Small intestine (tissue), 7 donors: ENCODE results near the gene IMMP1L. TPM values are rescaled to one million over a fixed set of nuclear protein-coding genes. Genes with fewer than 3 reads are reported as not detected.
"Not testable (repeated sequence)": the region's sequence is repeated elsewhere in the genome, so short reads cannot be mapped to it uniquely, and the experiment has no call there.

Experiments used
- DNase-seq, 2 donors: peaks; one replicate each; pipeline versions ENCODE4 v3.0.0 to v3.0.0-alpha.2; 2013
- FAIRE-seq: peaks from 2 replicates; lab custom pipeline; 2012; peaks lifted over from hg19 to GRCh38; lab: Jason Lieb, UNC
- H3K27ac ChIP-seq, 3 donors: one replicate each; pipeline ENCODE4 v1.5.1; 2013; ENCODE audit warnings: low read length in 2 of 3, mild to moderate bottlenecking in 2 of 3, control low read depth in 1 of 3, inconsistent platforms in 1 of 3, low read depth in 1 of 3, moderate library complexity in 1 of 3
- H3K27me3 ChIP-seq, 3 donors: one replicate each; pipeline ENCODE4 v1.6.1; 2013; ENCODE audit warnings: low read length in 3 of 3, inconsistent platforms in 1 of 3; ENCODE audit not compliant: control insufficient read depth in 3 of 3, insufficient read depth in 3 of 3
- H3K36me3 ChIP-seq, 3 donors: one replicate each; pipeline ENCODE4 v1.6.1; 2013; ENCODE audit warnings: low read length in 3 of 3, inconsistent platforms in 1 of 3, low read depth in 1 of 3, mild to moderate bottlenecking in 1 of 3, moderate library complexity in 1 of 3; ENCODE audit not compliant: control insufficient read depth in 3 of 3, insufficient read depth in 2 of 3
- H3K4me1 ChIP-seq, 3 donors: one replicate each; pipeline ENCODE4 v1.6.1; 2013; ENCODE audit warnings: low read length in 2 of 3, inconsistent platforms in 1 of 3, low read depth in 1 of 3, mild to moderate bottlenecking in 1 of 3, moderate library complexity in 1 of 3; ENCODE audit not compliant: control insufficient read depth in 3 of 3, insufficient read depth in 2 of 3
- H3K4me3 ChIP-seq, 3 donors: one replicate each; pipeline ENCODE4 v1.5.1; 2013; ENCODE audit warnings: low read length in 3 of 3, control low read depth in 1 of 3, inconsistent platforms in 1 of 3, low read depth in 1 of 3, mild to moderate bottlenecking in 1 of 3, moderate library complexity in 1 of 3
- H3K9me3 ChIP-seq, 2 donors: one replicate each; pipeline ENCODE4 v1.6.1; 2013; ENCODE audit warnings: low read depth in 1 of 2, low read length in 1 of 2; ENCODE audit not compliant: control insufficient read depth in 2 of 2, insufficient read depth in 1 of 2
- WGBS, 3 donors: extraction: QIAGEN DNeasy Blood & Tissue Kit; methylation state at CpG; one replicate each; pipeline ENCODE4 v1.1.7; 2013; 5-methylcytosine and 5-hydroxymethylcytosine counted together
- polyA plus RNA-seq, 4 donors: library from polyadenylated mRNA; stranded (reverse) in 3 of 4; unstranded in 1 of 4; fragments of 200-250 nt in 3 of 4; fragments of 120-200 nt in 1 of 4; gene quantifications; one replicate each; pipeline versions ENCODE4 v1.2.1 to v1.2.3, GENCODE V29; 2013
- donor health status: healthy with polysubstance abuse.
- donor health status: control.
- donor health status: control.
- donor health status: Bipolar disorder and iron deficiency.
- donor health status: healthy.

Gene IMMP1L
- polyA plus RNA-seq, 4 donors = 13.2 to 28.2 (median 18.9) TPM

DNA sequence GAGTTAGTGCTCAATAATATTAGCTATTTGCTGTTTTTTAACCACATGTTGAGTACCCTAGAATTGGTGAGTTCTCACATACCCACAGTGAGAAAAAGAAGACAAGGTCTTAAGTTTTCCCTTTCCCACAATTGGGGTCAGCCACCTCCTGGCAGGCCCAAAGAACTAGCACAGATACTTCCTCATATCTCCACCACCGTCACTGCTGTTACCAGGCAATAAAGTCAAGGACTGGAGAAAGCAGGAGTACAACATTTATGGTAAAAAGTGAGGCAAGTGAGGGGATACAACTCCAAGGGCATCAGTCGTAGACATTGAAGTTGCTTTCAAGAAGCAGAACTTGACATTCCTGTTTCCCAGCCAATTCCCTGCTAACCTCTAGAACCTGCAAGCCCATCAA is 19.8 kb upstream of the IMMP1L start:
- no peaks in the 10 kb centered on the region for H3K4me1 ChIP-seq
- no peak for FAIRE-seq
- no peaks in the 10 kb centered on the region for H3K9me3 ChIP-seq
- DNase-seq = no peak
- 76 to 82% (median 81%) methylated on average over 2 of the region's 2 CpGs for WGBS, 3 donors
- H3K27ac ChIP-seq = no peak overlapping the region
- no peak overlapping the region for H3K4me3 ChIP-seq
- no peaks in the 10 kb centered on the region for H3K27me3 ChIP-seq
- peaks cover 0 to under 1% (median 0%) of the 10 kb centered on the region in 3 donors for H3K36me3 ChIP-seq

GRCh38 chr11:31521497-31522150 is 12.2 kb upstream of the IMMP1L start:
- no peak for DNase-seq
- Histone ChIP-seq H3K27ac (no peak overlapping the region), H3K4me3 (no peak overlapping the region), H3K27me3 (no peaks in the 10 kb centered on the region), H3K9me3 (no peaks in the 10 kb centered on the region), H3K4me1 (no peaks in the 10 kb centered on the region), H3K36me3 (peaks cover 0 to 4% (median 0%) of the 10 kb centered on the region in 3 donors)
- FAIRE-seq = no peak

- peaks cover 0 to 6% (median 0%) of the 10 kb centered on the region in 3 donors for H3K4me1 ChIP-seq
- no peaks in the 10 kb centered on the region for H3K9me3 ChIP-seq
- WGBS, 3 donors = 84 to 93% (median 87%) methylated on average over 6 of the region's 6 CpGs
- H3K36me3 ChIP-seq = peaks cover 0 to under 1% (median 0%) of the 10 kb centered on the region in 3 donors
- H3K4me3 ChIP-seq = no peak overlapping the region
- H3K27ac ChIP-seq = no peak overlapping the region
- DNase-seq = no peak
- no peaks in the 10 kb centered on the region for H3K27me3 ChIP-seq
- FAIRE-seq = no peak
Observed at GRCh38 chr11:31512117-31512516, 2.7 kb upstream of the IMMP1L start.

DNA sequence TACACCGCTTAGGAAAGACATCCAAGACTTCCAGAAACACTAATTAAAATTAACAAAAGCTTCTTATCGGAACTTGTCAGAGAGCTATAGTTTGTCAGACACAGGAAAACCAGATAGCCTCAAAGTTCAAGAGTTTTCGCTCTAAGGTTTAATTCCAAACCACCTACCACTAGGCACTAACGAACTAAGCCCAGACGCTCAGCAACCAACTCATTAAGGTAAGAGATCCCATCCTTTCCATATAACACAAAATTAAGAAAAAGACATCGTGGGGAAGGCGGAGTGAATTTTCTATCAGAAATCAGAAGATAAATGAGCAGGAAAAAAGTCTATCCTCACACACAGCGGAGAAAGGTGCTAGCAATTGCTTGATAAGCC is 382 bp downstream of the IMMP1L start:
- FAIRE-seq = no peak
- no peak for DNase-seq

GRCh38 chr11:31500560-31500959 is 8.9 kb downstream of the IMMP1L start:
- Histone ChIP-seq H3K36me3 (peaks cover 0 to 3% (median 0%) of the 10 kb centered on the region in 3 donors), H3K4me1 (no peaks in the 10 kb centered on the region), H3K4me3 (no peak overlapping the region), H3K27ac (no peak overlapping the region), H3K27me3 (no peaks in the 10 kb centered on the region), H3K9me3 (no peaks in the 10 kb centered on the region)
- 81 to 89% (median 85%) methylated on average over 2 of the region's 2 CpGs for WGBS, 3 donors
- FAIRE-seq = no peak
- no peak for DNase-seq

More for the DNA sequence above, 382 bp downstream of the IMMP1L start:
- peak overlapping the region; percentile 79 to 94 (median 79) for H3K4me3 ChIP-seq
- H3K27me3 ChIP-seq = no peaks in the 10 kb centered on the region
- H3K36me3 ChIP-seq = peaks cover 0 to 3% (median 0%) of the 10 kb centered on the region in 3 donors
- H3K27ac ChIP-seq = peak overlapping the region; percentile 37 to 88 (median 46)
- peaks cover 0 to 6% (median 0%) of the 10 kb centered on the region in 3 donors for H3K4me1 ChIP-seq
- WGBS, 3 donors = 0 to 1% (median 1%) methylated on average over 8 of the region's 8 CpGs
- no peaks in the 10 kb centered on the region for H3K9me3 ChIP-seq

GRCh38 chr11:31499576-31500178 is 9.7 kb downstream of the IMMP1L start:
- FAIRE-seq = no peak
- H3K27me3 ChIP-seq = no peaks in the 10 kb centered on the region
- 82 to 88% (median 85%) methylated on average over 3 of the region's 3 CpGs for WGBS, 3 donors
- no peaks in the 10 kb centered on the region for H3K4me1 ChIP-seq
- H3K4me3 ChIP-seq = no peak overlapping the region
- H3K27ac ChIP-seq = no peak overlapping the region
- H3K9me3 ChIP-seq = no peaks in the 10 kb centered on the region
- no peak for DNase-seq
- H3K36me3 ChIP-seq = no peaks in the 10 kb centered on the region

- not testable (repeated sequence) for H3K27ac ChIP-seq, H3K9me3 ChIP-seq, DNase-seq, H3K27me3 ChIP-seq, H3K4me3 ChIP-seq, FAIRE-seq, H3K4me1 ChIP-seq, H3K36me3 ChIP-seq
- 95 to 100% (median 98%) methylated on average over 4 of the region's 4 CpGs for WGBS, 3 donors
Observed at GRCh38 chr11:31493762-31494161, 15.7 kb downstream of the IMMP1L start.

- FAIRE-seq = no peak
- H3K27ac ChIP-seq = no peak overlapping the region
- no peaks in the 10 kb centered on the region for H3K27me3 ChIP-seq
- H3K9me3 ChIP-seq = peaks cover 0 to 4% of the 10 kb centered on the region in 2 donors
- WGBS, 3 donors = 90 to 94% (median 93%) methylated on average over 3 to 4 of the region's 4 CpGs
- DNase-seq = no peak
- H3K4me3 ChIP-seq = no peak overlapping the region
- H3K36me3 ChIP-seq = peaks cover 0 to 7% (median 0%) of the 10 kb centered on the region in 3 donors
- H3K4me1 ChIP-seq = no peaks in the 10 kb centered on the region
Observed at GRCh38 chr11:31493235-31493634, 16.2 kb downstream of the IMMP1L start.
